PC-3 (cell line): ENCODE measurements around the gene ZNRF1. TPM values are rescaled to one million over a fixed set of nuclear protein-coding genes. Genes with fewer than 3 reads are reported as not detected.

Source experiments
- ATAC-seq: fragments of 200-7000 bp; cut with Tn5 transposase; 2 replicates; pipeline ENCODE4 v1.9.1; 2020; ENCODE audit warnings: mild to moderate bottlenecking, moderate library complexity
- BruUV-seq: library from RNA; stranded (reverse); fragments of 400-500 nt; replicated peaks from 2 replicates; lab custom pipeline; 2021; lab: Mats Ljungman, UMichigan
- CTCF ChIA-PET: fragments of 300-600 bp; sonication (Branson Sonifier 250); formaldehyde crosslinking; loops from one replicate; lab custom pipeline; 2022; ENCODE audit warnings: antibody characterized with exemption; lab: Charles Lee
- POLR2A ChIA-PET: fragments of 300-600 bp; sonication (Branson Sonifier 250); formaldehyde crosslinking; loops from one replicate; lab custom pipeline; 2022; ENCODE audit warnings: antibody characterized with exemption; ENCODE audit not compliant: unreplicated experiment; lab: Charles Lee
- DNase-seq: peaks from one replicate; pipeline ENCODE4 v3.0.0-alpha.2; 2015
- H2AFZ ChIP-seq: fragments of 300-600 bp; sonication (generic); 2 replicates; pipeline ENCODE4 v1.6.0; 2016; ENCODE audit warnings: antibody characterized with exemption, low read length
- H3F3A ChIP-seq: fragments of 300-600 bp; sonication (generic); one replicate; pipeline ENCODE4 v1.6.0; 2017; ENCODE audit warnings: antibody characterized with exemption, low read length, control low read depth, mild to moderate bottlenecking; ENCODE audit not compliant: unreplicated experiment
- H3K27ac ChIP-seq: fragments of 300-600 bp; sonication (generic); 2 replicates; pipeline ENCODE4 v1.5.1; 2016; ENCODE audit warnings: mild to moderate bottlenecking, low read length
- H3K27me3 ChIP-seq: fragments of 300-600 bp; sonication (generic); 2 replicates; pipeline ENCODE4 v1.6.1; 2016; ENCODE audit warnings: low read length, mixed read lengths
- H3K36me3 ChIP-seq: fragments of 300-600 bp; sonication (generic); 2 replicates; pipeline ENCODE4 v1.6.1; 2016; ENCODE audit warnings: low read depth, mixed run types, low read length, mixed read lengths
- H3K4me1 ChIP-seq: fragments of 300-600 bp; sonication (generic); 2 replicates; pipeline ENCODE4 v1.5.1; 2016; ENCODE audit warnings: low read length; ENCODE audit not compliant: insufficient read depth
- H3K4me2 ChIP-seq: fragments of 300-600 bp; sonication (generic); 2 replicates; pipeline ENCODE4 v1.6.0; 2016; ENCODE audit warnings: low read length
- H3K4me3 ChIP-seq: fragments of 300-600 bp; sonication (generic); 2 replicates; pipeline ENCODE4 v1.5.1; 2016; ENCODE audit warnings: mild to moderate bottlenecking, low read length, mixed read lengths
- H3K79me2 ChIP-seq: fragments of 300-600 bp; sonication (generic); 2 replicates; pipeline ENCODE4 v1.6.1; 2017; ENCODE audit warnings: low read length, mixed read lengths
- H3K9ac ChIP-seq: fragments of 300-600 bp; sonication (generic); 2 replicates; pipeline ENCODE4 v1.6.0; 2016; ENCODE audit warnings: mild to moderate bottlenecking, low read length
- H3K9me2 ChIP-seq: fragments of 300-600 bp; sonication (generic); replicated peaks from 2 replicates; pipeline ENCODE4 v1.6.1; 2016; ENCODE audit warnings: mixed run types, low read length, mixed read lengths
- H3K9me3 ChIP-seq: fragments of 300-600 bp; sonication (generic); 2 replicates; pipeline ENCODE4 v1.6.1; 2016; ENCODE audit warnings: low read length, mixed read lengths
- H4K20me1 ChIP-seq: fragments of 300-600 bp; sonication (generic); 2 replicates; pipeline ENCODE4 v1.6.1; 2016; ENCODE audit warnings: low read length, mixed read lengths
- EZH2 ChIP-seq: fragments of 300-600 bp; sonication (generic); IDR thresholded peaks from one replicate; pipeline ENCODE4 v1.6.1; 2017; ENCODE audit warnings: antibody characterized with exemption, mild to moderate bottlenecking, low read length; ENCODE audit not compliant: unreplicated experiment
- EZH2phosphoT487 ChIP-seq: fragments of 300-600 bp; sonication (generic); IDR thresholded peaks from 2 replicates; pipeline ENCODE4 v1.6.1; 2018; ENCODE audit warnings: mild to moderate bottlenecking, antibody characterized with exemption, low read length, borderline replicate concordance
- intact Hi-C: fragments of 100-400 bp; cut with micrococcal nuclease; formaldehyde crosslinking; loops from 2 replicates; pipeline ENCODE4 v1.9.0; 2023
- total RNA-seq: library from RNA; depleted of rRNA; stranded (reverse); fragments of >200 nt; gene quantifications from 2 replicates; pipeline ENCODE4 v1.2.3, GENCODE V29; 2014
- TF ChIP-seq, protein P1 (sequence below): fragments of 300-600 bp; sonication (generic); conservative IDR thresholded peaks from 2 replicates; pipeline ENCODE4 v1.5.1; 2017; ENCODE audit warnings: antibody characterized with exemption, low read depth, mild to moderate bottlenecking, low read length

Gene ZNRF1
- total RNA-seq, 1 experiment from 2014 or later: 60.4 TPM

DNA sequence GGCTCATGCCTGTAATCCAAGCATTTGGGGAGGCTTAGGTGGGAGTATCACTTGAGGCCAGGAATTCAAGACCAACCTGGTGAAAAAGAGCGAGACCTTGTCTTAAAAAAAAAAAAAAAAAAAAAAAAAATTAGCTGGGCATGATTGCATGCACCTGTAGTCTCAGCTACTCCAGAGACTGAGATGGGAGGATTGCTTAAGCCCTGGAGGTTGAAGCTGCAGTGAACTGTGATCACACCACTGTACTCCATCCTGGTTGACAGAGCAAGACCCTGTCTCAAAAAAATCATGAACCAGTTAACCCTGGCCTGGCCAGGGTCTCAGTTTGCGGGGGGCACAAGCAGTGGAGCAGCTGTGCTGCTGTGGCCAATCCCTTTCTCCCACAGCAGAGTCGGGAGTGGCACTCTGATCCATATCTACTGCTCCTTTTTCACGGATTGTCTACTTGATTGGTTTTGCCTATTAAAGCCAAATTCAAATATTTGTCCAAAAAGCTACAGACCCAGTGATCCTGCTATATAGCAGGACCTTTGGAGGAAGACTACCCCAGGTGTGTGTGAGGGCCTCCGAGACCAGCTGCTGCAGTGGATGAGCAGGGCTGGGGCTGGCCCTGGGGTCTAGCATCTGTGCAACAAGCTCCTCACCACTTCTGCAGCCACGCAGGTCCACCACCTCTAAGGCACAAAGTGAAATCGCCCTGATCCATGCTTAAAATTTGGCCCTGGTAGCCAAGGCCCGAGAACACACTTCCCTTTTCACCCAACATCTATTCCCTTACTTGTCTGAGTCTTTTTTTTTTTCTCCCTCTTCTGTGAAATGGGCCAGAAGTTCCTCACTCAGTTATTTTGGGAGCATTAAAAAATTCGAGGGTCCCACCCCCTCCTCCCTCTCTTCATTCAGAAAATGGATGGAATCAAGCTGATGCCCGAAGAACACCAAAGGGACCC lies 69.5 kb downstream of the ZNRF1 start:
- ChIA-PET CTCF (no interaction called here), POLR2A (no interaction called here)
- no peak overlapping the region for H2AFZ ChIP-seq
- no peaks in the 10 kb centered on the region for H3F3A ChIP-seq
- no peaks in the 10 kb centered on the region for H3K9me2 ChIP-seq
- H3K79me2 ChIP-seq: peaks cover 91% of the 10 kb centered on the region
- intact Hi-C loops: loop anchor here (5.0 kb wide), 1 partner anchor 56 kb away; no protein-coding TSS in a partner anchor
- peaks cover 35% of the 10 kb centered on the region for H3K4me1 ChIP-seq
- no peaks in the 10 kb centered on the region for H3K27me3 ChIP-seq
- H3K4me3 ChIP-seq: no peak overlapping the region
- no peaks in the 10 kb centered on the region for H3K36me3 ChIP-seq
- no peaks in the 10 kb centered on the region for H3K9me3 ChIP-seq
- no peak for TF ChIP-seq EZH2
- H3K4me2 ChIP-seq: no peak overlapping the region
- ATAC-seq (no peak), DNase-seq (no peak)
- H3K9ac ChIP-seq: no peak overlapping the region
- no peaks in the 10 kb centered on the region for H4K20me1 ChIP-seq
- BruUV-seq: no TSS peak
- H3K27ac ChIP-seq: no peak overlapping the region

DNA sequence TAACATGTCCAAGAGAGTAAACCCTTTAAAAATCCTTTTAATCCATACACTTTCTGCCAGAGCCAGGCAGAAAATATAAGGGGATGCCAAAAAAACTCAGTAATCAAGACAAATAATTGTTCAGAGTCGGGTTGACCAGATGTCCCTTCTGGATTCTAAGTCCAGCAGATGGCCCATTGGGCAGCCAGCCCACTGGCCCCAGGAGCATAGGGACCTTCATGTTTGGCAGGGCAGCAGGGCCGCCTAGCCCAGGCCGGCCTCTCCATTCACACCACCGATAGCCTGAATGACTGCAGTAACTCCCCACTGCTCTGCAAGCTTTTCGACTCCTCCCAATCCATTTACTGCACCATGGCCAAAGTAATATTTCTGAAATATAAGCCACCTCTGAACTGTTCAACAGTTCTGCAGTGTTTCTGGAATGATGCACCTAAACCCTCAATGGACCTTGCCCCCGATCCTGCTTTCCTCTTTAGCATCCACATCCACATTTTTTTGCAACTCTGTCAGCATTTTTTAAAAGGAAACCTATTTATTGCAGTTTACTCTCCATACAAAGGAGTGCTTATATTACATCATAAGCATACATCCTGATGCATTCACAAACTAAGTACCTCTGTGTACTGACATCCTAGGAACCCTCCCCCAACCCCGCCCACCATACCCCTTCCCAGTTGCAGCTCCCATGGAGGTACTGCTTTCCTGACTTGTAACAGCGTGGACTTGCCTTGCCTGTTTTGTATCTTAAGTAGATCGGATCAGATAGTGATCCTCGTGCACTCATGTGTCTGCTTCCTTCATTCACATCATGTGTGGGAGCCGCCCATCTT lies 71.4 kb downstream of the ZNRF1 start:
- no peaks in the 10 kb centered on the region for H3K9me2 ChIP-seq
- no peaks in the 10 kb centered on the region for H3K27me3 ChIP-seq
- ChIA-PET POLR2A (no interaction called here), CTCF (interaction anchor here (0.6 kb wide), 1 partner anchor 26 kb away, joined by 3 read pairs; no protein-coding TSS in a partner anchor)
- TF ChIP-seq EZH2 (no peak), EZH2phosphoT487 (no peak)
- TF ChIP-seq, protein P1, sequence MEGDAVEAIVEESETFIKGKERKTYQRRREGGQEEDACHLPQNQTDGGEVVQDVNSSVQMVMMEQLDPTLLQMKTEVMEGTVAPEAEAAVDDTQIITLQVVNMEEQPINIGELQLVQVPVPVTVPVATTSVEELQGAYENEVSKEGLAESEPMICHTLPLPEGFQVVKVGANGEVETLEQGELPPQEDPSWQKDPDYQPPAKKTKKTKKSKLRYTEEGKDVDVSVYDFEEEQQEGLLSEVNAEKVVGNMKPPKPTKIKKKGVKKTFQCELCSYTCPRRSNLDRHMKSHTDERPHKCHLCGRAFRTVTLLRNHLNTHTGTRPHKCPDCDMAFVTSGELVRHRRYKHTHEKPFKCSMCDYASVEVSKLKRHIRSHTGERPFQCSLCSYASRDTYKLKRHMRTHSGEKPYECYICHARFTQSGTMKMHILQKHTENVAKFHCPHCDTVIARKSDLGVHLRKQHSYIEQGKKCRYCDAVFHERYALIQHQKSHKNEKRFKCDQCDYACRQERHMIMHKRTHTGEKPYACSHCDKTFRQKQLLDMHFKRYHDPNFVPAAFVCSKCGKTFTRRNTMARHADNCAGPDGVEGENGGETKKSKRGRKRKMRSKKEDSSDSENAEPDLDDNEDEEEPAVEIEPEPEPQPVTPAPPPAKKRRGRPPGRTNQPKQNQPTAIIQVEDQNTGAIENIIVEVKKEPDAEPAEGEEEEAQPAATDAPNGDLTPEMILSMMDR: no peak
- no peaks in the 10 kb centered on the region for H3K9me3 ChIP-seq
- DNase-seq (peak; percentile 55), ATAC-seq (peak; percentile 72)
- H3K4me3 ChIP-seq: no peak overlapping the region
- H3K27ac ChIP-seq: peak overlapping the region; percentile 45; the same call in 1 of the 2 replicates
- H3F3A ChIP-seq: no peaks in the 10 kb centered on the region
- peaks cover 24% of the 10 kb centered on the region for H3K4me1 ChIP-seq
- BruUV-seq: no TSS peak
- no peak overlapping the region for H3K9ac ChIP-seq
- peak overlapping the region; percentile 35 for H3K4me2 ChIP-seq
- no peaks in the 10 kb centered on the region for H3K36me3 ChIP-seq
- H4K20me1 ChIP-seq: no peaks in the 10 kb centered on the region
- H2AFZ ChIP-seq: no peak overlapping the region
- H3K79me2 ChIP-seq: peaks cover 89% of the 10 kb centered on the region
- intact Hi-C loops: no loop called here

DNA sequence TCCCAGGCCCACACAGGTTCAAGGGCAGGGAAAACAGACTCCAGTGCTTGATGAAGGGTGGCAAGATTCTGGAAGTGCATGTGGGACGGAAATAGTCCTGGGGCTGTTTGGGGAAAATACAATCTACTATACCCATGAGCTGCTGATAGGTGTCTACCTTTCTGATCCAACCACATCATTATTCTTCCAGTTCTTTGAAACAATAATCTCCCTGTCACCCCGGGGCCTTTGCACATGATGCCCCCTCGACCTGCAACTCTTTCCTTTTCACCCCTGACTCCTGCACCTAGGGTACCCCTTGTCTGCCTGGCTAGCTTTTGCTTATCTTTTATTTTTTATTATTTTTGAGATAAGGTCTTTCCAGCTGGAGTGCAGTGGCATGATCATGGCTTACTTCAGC lies 72.8 kb downstream of the ZNRF1 start:
- ATAC-seq (no peak), DNase-seq (no peak)
- H3K79me2 ChIP-seq: peaks cover 89% of the 10 kb centered on the region
- no peak overlapping the region for H3K27ac ChIP-seq
- H2AFZ ChIP-seq: no peak overlapping the region
- no peaks in the 10 kb centered on the region for H3K27me3 ChIP-seq
- TF ChIP-seq, protein P1: no peak
- no peak for TF ChIP-seq EZH2
- TF ChIP-seq EZH2phosphoT487: no peak
- H3K9me3 ChIP-seq: no peaks in the 10 kb centered on the region
- POLR2A ChIA-PET: no interaction called here
- no peak overlapping the region for H3K9ac ChIP-seq
- no peaks in the 10 kb centered on the region for H3K9me2 ChIP-seq
- CTCF ChIA-PET: no interaction called here
- H4K20me1 ChIP-seq: no peaks in the 10 kb centered on the region
- no peak overlapping the region for H3K4me2 ChIP-seq
- intact Hi-C loops: no loop called here
- no TSS peak for BruUV-seq
- H3K4me1 ChIP-seq: peaks cover 14% of the 10 kb centered on the region
- no peak overlapping the region for H3K4me3 ChIP-seq
- H3K36me3 ChIP-seq: no peaks in the 10 kb centered on the region
- H3F3A ChIP-seq: no peaks in the 10 kb centered on the region
